ENCODE measurements around the gene PNCK.
"Not testable (repeated sequence)": the region's sequence is repeated elsewhere in the genome, so short reads cannot be mapped to it uniquely, and the experiment has no call there.

PNCK gene

GRCh38 chrX:153673428-153674218, at the start of gene PNCK:
Gene PNCK (minus strand): TSS chrX:153673813. CDS start chrX:153673076, 737 bp downstream.
- H3K9me3 Mint-ChIP-seq, result no peaks in the 10 kb centered on the region
- no peak within 1 kb of the TSS for H3K27ac Mint-ChIP-seq
- H3K4me3 Mint-ChIP-seq, result peak within 1 kb of the TSS; percentile 37
- no peaks in the 10 kb centered on the region for H3K36me3 Mint-ChIP-seq
- DNase-seq (ENCODE audit: low spot score in 2 of 2) (no peak), ATAC-seq (no peak)
- H3K4me1 Mint-ChIP-seq, result peaks cover 8% of the 10 kb centered on the region

- peak overlapping the region; percentile 77 for H3K27ac Mint-ChIP-seq
- peak overlapping the region; percentile 83 for H3K4me3 Mint-ChIP-seq
- peaks cover 28% of the 10 kb centered on the region for H3K4me1 Mint-ChIP-seq
- ATAC-seq (no peak), DNase-seq (ENCODE audit: low spot score in 2 of 2) (no peak)
- H3K36me3 Mint-ChIP-seq, result peaks cover 55% of the 10 kb centered on the region
- H3K9me3 Mint-ChIP-seq, result no peaks in the 10 kb centered on the region
Measured at GRCh38 chrX:153722704-153723350, 49.2 kb upstream of the PNCK start.

DNA sequence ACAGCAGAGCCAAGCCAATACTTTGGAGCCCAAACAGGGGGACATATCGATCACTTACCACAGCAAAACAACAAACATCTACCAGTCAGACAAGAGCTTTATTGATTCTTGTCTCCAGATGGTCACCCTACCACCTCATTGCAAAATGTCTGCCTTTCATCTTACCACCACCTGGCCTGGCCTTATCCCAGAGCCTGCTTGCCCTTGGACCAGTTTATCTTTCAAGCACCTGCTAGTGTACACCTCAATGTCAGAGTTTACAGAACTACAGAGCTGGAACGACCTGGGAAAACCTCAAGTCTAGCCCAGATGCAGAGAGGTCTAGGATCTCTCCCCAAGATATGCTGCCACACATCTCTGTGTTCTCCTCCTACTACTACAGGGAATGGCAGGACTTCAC, 46.1 kb upstream of the PNCK start:
- no peak overlapping the region for H3K4me3 Mint-ChIP-seq
- H3K9me3 Mint-ChIP-seq, result no peaks in the 10 kb centered on the region
- ATAC-seq (no peak), DNase-seq (ENCODE audit: low spot score in 2 of 2) (no peak)
- H3K36me3 Mint-ChIP-seq, result peaks cover 86% of the 10 kb centered on the region
- no peak overlapping the region for H3K27ac Mint-ChIP-seq
- peaks cover 15% of the 10 kb centered on the region for H3K4me1 Mint-ChIP-seq

DNA sequence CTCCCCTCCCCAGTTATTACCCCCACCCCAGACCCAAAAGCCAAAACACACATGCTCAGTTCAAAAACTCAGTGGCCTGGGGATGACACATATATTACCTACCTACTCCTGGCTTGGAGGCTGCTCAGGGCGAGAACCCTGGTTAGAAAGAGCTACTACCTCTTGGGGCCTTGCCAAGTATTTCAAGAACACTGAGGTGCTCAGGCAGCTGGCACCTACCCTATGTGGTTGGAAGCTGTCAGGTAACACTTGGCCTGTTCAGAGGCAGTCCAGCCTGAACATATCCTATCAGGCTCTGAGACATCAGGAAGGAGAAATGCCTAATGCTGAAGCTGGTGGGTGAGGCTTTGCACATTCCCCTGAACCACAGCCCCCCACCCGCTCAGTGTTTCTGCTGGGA, 45.6 kb upstream of the PNCK start:
- Mint-ChIP-seq H3K4me1 (peaks cover 15% of the 10 kb centered on the region), H3K36me3 (peaks cover 91% of the 10 kb centered on the region), H3K27ac (no peak overlapping the region), H3K4me3 (no peak overlapping the region), H3K9me3 (no peaks in the 10 kb centered on the region)
- ATAC-seq (no peak), DNase-seq (ENCODE audit: low spot score in 2 of 2) (no peak)

DNA sequence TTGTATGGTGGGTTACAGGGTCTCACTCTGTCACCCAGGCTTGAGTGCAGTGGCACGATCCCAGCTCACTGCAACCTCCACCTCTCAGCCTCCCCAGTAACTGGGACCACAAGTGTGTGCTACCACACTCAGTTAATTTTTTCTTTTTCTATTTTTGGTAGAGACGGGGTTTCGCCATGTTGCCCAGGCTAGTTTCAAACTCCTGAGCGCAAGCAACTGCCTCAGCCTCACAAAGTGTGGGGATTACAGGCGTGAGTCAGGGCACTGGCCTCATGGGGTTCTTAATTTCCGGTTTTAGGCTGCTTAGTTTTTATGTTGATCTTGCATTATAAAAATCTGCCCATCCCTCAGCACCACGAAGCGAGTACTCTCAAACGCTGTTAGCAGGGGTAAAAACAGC, 43.8 kb upstream of the PNCK start:
- DNase-seq (ENCODE audit: low spot score in 2 of 2) (no peak), ATAC-seq (no peak)
- H3K4me1 Mint-ChIP-seq, result peaks cover 11% of the 10 kb centered on the region
- H3K27ac Mint-ChIP-seq, result no peak overlapping the region
- no peaks in the 10 kb centered on the region for H3K9me3 Mint-ChIP-seq
- no peak overlapping the region for H3K4me3 Mint-ChIP-seq
- peaks cover 96% of the 10 kb centered on the region for H3K36me3 Mint-ChIP-seq

DNA sequence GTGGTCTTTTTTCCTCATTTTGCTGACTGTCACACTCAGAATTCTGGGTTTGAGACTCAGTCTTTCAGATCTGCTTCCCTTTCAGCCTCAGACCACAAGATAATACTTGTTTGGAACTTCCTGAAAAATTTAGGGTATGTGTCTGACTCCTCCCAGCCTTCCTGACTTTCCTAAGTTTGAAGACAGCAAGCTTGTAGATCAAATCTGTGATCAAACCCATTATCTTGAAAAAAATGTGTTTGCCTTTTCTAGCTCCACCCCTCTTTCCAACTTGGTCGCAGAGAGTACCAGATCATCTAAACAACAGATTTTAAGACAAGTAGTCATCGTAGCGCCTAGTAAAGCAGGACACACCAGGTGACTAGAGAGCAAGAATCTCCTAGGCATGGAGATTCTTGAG, 40.6 kb upstream of the PNCK start:
- ATAC-seq, result no peak
- no peak for DNase-seq (ENCODE audit: low spot score in 2 of 2)
- no peak overlapping the region for H3K27ac Mint-ChIP-seq
- no peaks in the 10 kb centered on the region for H3K9me3 Mint-ChIP-seq
- H3K4me1 Mint-ChIP-seq, result peaks cover 11% of the 10 kb centered on the region
- H3K36me3 Mint-ChIP-seq, result peaks cover 91% of the 10 kb centered on the region
- H3K4me3 Mint-ChIP-seq, result no peak overlapping the region

GRCh38 chrX:153709726-153710674, 36.4 kb upstream of the PNCK start:
- no peak overlapping the region for H3K27ac Mint-ChIP-seq
- H3K4me3 Mint-ChIP-seq, result no peak overlapping the region
- peaks cover 64% of the 10 kb centered on the region for H3K36me3 Mint-ChIP-seq
- no peaks in the 10 kb centered on the region for H3K9me3 Mint-ChIP-seq
- no peak for DNase-seq (ENCODE audit: low spot score in 2 of 2)
- no peak for ATAC-seq
- H3K4me1 Mint-ChIP-seq, result peaks cover 14% of the 10 kb centered on the region

DNA sequence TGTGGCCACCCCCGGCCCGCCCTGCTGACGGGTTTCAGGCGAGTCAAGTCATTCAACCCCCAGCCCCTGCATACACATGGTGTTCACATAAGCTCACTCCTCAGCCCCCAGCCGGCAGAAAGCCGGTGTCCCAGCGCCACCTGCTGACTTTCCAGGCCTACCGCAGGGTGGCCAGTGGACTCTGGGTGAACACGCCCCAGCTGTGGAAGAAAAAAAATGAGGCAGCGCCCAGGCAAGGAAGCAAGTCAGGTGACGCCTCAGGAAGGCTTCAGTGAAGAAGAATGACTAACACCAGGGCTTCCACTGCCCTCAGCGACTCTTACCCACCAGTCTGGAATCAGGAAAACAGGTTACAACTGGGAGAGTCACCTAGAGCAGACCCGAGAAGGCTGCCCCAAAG, 34.8 kb upstream of the PNCK start:
- Mint-ChIP-seq H3K36me3 (peaks cover 53% of the 10 kb centered on the region), H3K4me3 (no peak overlapping the region), H3K27ac (no peak overlapping the region), H3K4me1 (peaks cover 14% of the 10 kb centered on the region), H3K9me3 (no peaks in the 10 kb centered on the region)
- DNase-seq (ENCODE audit: low spot score in 2 of 2) (no peak), ATAC-seq (peak; percentile 55)

DNA sequence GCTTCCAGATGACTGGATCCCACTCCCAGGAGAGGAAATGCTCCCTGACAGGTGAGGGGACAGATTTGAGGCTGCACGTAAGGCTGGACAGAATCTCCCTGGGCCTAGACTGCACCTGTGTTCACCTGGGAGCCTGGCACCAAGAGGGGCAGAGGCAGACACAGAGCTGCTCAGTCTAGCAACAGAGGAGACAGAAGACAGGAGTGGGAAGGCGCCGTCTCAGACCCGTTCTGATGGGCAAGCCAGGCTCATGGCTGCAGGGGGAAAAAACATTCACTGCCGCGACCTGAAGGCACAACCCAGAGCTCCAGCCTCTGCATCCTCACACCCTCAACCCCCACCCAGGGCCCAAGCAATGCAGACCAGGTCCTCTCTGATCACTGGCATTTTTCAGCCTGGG, 33.8 kb upstream of the PNCK start:
- ATAC-seq (no peak), DNase-seq (ENCODE audit: low spot score in 2 of 2) (no peak)
- H3K4me1 Mint-ChIP-seq, result peaks cover 14% of the 10 kb centered on the region
- H3K9me3 Mint-ChIP-seq, result no peaks in the 10 kb centered on the region
- peaks cover 54% of the 10 kb centered on the region for H3K36me3 Mint-ChIP-seq
- H3K4me3 Mint-ChIP-seq, result no peak overlapping the region
- no peak overlapping the region for H3K27ac Mint-ChIP-seq

DNA sequence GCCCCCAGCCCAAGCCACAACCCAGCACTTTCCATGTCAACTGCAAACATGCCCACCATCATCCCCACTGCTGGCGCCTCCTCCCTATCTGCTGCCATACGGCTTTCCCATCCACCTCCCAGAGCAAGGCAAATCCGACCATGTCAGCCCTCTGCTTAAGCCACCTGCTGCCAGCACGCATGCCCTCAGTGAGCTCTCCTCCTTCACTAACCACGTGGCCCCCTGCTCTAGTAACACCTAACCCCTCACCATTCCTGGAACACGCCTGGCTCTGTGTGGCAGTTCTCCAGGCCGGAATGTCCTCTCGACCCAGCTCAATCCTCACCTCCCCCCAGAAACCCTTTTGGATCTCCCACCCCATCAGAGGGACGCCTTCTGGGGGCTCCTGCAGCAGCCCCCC, 33.2 kb upstream of the PNCK start:
- H3K27ac Mint-ChIP-seq, result peak overlapping the region; percentile 81
- H3K36me3 Mint-ChIP-seq, result peaks cover 55% of the 10 kb centered on the region
- H3K9me3 Mint-ChIP-seq, result no peaks in the 10 kb centered on the region
- no peak for ATAC-seq
- peaks cover 14% of the 10 kb centered on the region for H3K4me1 Mint-ChIP-seq
- H3K4me3 Mint-ChIP-seq, result no peak overlapping the region
- DNase-seq (ENCODE audit: low spot score in 2 of 2), result no peak

- H3K36me3 Mint-ChIP-seq, result peaks cover 53% of the 10 kb centered on the region
- not testable (repeated sequence) for H3K4me3 Mint-ChIP-seq
Measured at GRCh38 chrX:153705403-153706060, 31.9 kb upstream of the PNCK start.

DNA sequence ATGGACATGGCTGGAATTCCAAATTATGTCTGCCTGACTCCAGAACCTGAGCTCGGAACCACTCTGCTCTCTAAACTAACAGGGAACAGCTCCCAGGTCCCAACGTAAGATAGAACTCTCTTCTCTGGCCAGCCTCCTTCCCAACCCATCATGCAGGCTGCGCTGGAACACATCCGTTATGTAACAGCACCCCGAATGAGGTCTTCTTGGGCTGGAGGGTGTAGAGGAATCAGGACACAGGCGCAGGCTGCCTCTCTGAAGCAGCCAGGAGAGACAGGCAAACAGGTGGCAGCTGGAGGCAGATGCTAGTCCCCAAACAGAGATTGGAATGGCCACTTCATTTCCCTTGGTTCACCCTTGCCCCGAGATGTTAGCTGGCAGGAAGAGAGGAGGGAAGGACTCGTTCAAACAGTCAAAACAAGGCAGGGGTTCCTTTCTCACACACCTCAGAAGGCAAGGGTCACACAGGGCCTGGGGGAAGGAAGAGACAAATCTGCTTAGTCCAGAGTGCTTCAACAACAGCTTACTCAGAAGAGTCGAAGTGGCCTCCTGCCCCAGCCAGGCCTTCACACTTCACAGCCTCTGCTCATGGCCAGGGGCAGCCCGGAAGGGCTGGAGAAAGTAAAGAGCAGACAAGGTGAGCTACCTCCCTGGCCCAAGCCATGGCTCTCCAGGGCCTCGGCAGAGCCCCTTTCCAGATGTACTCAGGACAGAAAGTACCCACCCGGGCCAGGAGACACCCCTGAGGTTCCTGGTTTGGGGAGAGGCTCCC, 31.2 kb upstream of the PNCK start:
- peaks cover 50% of the 10 kb centered on the region for H3K36me3 Mint-ChIP-seq

More at GRCh38 chrX:153705403-153706060, 31.9 kb upstream of the PNCK start:
- DNase-seq (ENCODE audit: low spot score in 2 of 2); H3K9me3 Mint-ChIP-seq; H3K4me1 Mint-ChIP-seq; ATAC-seq: not testable (repeated sequence)
- peak overlapping the region; percentile 81 for H3K27ac Mint-ChIP-seq

DNA sequence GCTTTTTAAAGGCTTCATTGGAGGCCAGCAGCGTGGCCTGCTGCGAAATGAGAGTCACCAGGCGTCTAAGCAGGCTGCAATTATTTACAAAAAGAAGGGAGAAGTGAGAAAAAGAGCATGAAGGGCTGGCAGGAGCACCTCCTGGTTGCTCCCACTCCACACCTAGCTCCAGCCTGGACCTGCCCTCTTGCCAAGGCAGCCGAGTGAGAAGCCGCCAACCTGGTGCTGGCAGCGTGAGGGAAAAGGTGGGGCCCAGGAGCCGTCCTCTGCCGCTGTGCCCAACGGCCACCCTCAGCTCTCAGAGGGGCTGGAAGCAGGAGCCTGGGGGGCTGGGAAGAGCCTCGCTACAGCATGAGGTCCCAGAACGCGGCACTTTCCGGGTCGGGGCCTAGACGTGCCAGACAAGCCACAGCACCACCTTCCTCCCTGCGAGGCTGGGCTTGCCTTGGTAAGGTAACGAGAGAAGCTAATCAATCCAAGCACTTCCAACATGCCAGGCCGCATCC, 30.5 kb upstream of the PNCK start:
- DNase-seq (ENCODE audit: low spot score in 2 of 2) (no peak), ATAC-seq (no peak)
- H3K27ac Mint-ChIP-seq, result no peak overlapping the region
- H3K4me1 Mint-ChIP-seq, result peaks cover 8% of the 10 kb centered on the region
- peaks cover 50% of the 10 kb centered on the region for H3K36me3 Mint-ChIP-seq
- H3K4me3 Mint-ChIP-seq, result no peak overlapping the region
- no peaks in the 10 kb centered on the region for H3K9me3 Mint-ChIP-seq

More for the DNA sequence above, 31.2 kb upstream of the PNCK start:
- not testable (repeated sequence) for ATAC-seq; H3K9me3 Mint-ChIP-seq; H3K4me3 Mint-ChIP-seq; DNase-seq (ENCODE audit: low spot score in 2 of 2); H3K4me1 Mint-ChIP-seq; H3K27ac Mint-ChIP-seq

DNA sequence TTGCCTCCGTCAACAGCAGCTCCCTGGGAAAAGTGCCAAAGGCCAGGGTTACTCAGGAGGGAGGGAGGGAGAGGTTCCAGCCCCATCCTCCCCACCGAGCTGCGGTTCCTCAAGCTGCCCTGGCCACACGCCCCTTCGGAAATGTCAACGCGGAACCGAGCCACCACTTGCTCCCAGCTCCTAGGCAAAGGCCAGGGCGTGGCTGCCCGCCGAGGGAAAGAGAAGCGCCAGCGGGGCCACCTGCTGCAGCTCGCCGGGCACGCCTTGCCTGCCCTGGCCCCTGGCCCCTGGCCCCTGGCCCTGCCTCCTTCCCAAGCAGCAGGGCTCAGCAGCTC, 29.4 kb upstream of the PNCK start:
- Mint-ChIP-seq H3K36me3 (peaks cover 41% of the 10 kb centered on the region), H3K27ac (no peak overlapping the region), H3K4me1 (peaks cover 8% of the 10 kb centered on the region), H3K4me3 (no peak overlapping the region), H3K9me3 (no peaks in the 10 kb centered on the region)
- ATAC-seq (no peak), DNase-seq (ENCODE audit: low spot score in 2 of 2) (no peak)

Measured in stimulated activated effector memory CD8-positive, alpha-beta T cell treated with anti-CD3 and anti-CD28 coated beads, Interleukin-12 subunit alpha, Interleukin-12 subunit beta, amount 100 ng/mL, for 72 hours (primary cell).